HG03095 (cell line): ENCODE results near the gene WDFY2.
"Not testable (repeated sequence)": the region's sequence is repeated elsewhere in the genome, so short reads cannot be mapped to it uniquely, and the experiment has no call there.

Source experiments
- ATAC-seq: cut with Tn5 transposase; IDR thresholded peaks from one replicate; pipeline ENCODE4 v1.9.1; 2021; ENCODE audit warnings: moderate library complexity; ENCODE audit not compliant: unreplicated experiment

The WDFY2 gene

DNA sequence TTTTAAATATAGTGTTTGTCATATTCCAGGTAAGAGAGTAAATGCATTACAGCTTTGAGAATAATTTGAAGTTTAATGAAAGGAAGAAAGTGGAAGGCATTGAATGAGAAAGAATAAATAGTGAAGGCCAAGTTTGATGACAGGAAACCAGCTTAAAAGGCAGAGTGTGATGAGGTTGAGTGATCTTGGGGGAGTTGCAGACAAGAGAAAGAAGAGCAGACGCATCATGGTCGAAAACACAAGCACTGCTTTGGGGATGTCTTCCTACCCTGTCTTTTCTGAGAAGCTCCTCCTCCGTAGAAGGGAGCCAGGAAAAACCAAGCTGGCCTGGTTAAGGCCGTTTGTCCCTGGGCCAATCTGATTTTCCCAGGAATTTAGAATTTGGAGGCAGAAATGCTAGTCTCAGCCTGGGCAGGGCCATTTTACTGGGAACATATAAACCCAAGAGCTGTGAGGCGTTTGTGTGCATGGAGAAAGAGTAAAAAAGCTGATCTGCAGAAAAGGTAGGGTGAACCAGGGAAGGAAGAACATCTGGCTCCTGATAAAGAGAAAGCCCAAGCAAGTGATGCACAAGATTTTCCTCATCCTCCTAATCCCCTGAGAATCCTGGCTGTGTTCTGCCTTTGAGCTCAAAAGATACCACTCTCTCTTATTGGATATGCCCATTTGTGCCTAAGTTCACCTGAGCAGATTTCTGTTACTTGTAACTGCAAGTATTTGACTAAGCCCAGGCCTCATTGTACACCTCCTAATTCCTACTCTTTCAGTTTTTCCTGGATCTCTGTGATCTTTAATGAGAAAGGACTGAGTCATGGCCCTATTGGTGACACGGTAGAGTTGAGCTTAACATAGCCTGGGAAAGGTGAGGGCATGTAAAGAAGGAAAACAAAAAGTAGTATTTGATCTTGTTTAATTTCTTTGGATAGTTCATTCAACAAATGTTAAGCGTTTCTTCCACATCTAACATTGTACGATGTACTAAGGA is 80.0 kb downstream of the WDFY2 start:
- no peak for ATAC-seq

DNA sequence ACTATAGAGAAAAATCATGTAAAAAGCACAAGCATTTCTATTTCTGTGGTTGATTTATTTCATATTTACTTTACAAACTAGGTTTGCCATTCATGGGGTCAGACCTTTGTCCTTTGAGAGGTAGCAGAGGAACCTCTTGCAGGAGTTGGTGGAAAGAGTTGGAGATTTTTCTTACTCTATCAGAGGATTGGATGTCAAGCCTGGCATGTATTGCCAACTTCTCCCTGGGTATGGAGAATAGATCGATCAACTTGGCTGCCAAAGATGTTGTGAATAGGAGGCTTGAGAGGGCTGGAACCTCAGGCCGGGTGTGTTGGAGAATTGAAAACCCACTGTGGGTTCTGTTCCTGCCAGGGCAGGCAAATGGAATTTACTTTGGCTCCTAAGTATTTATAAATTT is 81.2 kb downstream of the WDFY2 start:
- ATAC-seq: no peak

DNA sequence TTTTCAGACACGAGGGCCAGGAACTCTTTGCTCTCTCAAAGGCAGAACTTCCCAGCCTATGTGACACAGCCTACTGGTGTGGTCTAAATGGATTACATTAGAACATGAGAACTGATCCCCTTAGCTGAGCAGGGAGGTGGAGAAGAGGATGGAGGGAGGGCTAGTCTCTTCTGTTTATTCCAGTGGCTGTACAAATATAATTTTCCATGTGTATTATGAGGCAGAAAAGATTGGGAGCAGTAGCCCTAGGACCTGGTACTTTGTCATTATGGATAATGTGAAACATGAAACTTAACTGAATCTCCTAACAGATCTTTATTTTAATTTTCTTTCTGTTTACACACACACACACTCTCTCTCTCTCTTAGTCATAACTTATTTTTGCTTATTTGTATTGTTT is 82.1 kb downstream of the WDFY2 start:
- ATAC-seq: no peak

DNA sequence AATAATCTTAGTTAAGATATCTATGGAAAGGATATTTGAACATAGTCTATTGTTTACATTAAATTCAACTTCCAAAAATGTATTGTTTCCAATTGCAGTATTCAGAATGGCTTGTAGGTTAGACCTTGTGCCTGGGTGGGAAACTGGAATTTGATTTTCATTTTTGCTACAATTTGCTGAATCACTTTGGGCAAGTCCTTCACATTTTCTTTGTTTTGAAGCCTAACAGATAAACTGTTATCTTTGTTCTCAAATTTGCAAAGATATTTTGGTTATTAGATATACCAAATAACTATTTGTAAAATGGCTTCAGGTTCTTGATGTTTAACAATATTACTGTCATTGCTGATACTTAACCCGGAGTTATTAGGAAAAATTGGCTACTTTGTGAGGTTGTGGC is 82.6 kb downstream of the WDFY2 start:
- no peak for ATAC-seq

DNA sequence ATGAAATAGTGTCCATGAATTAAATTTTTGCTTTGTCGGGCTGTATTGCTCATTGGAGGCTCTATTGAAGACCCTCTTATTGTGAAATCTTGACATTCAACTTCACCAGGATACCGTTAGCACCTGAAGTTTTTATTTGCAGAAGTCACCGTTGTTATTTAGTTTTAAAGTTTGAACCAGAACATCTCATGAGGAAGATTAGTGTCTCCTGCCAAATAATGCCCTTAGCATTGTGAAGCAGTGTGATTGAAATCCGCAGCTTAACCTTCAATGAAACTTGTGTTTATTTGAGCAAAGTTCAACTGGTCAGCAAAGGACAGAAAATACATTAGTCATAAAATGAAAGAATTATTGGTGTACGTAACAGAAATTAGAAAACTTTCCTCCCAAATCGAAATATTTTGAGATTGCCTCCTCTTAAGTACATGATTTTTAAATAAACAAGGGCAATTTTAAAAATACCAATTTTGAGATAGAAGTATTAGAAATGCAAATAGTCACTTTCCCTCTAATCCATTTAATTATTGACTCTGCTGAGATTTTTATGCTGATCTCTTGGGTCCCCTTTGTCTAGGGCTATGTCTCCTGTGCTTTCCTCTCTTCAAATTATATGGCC is 84.4 kb downstream of the WDFY2 start:
- no peak for ATAC-seq

DNA sequence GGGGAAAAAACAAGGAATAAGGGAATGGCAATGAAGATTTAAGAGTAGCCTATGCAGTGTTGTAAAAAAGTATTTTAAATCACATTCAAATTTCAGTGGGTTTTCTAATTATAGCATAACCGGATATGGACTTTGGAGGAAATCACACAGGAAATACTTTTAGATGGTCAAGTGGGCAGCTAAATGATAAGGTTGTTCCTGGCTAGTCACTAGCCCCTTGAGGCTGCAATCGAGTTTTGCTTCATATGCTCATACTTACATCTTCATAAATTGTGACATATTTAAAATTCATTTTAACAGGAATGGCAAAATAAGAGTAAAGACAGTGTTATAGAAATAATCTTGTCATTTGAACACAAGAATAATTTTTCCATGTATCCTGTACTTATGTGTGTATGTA is 88.9 kb downstream of the WDFY2 start:
- no peak for ATAC-seq

DNA sequence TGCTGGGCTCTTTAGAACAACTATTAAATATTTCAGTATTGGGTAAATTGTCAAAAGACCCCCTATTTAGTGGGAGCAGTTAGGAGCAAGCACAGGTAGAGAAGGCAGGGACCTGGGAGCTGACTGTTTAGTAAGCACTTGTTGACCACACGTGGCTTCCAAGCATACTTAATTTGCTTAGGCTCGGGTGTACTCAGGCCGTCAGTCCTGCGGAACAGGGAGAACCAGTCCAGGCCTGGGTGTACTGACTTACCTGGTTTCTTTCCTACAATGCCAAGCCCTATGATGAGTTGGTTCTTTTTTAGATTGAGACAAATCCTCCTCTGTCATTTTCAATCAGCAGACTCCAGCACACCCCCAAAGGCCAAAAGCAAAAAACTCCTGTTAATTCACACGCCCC is 90.0 kb downstream of the WDFY2 start:
- no peak for ATAC-seq

DNA sequence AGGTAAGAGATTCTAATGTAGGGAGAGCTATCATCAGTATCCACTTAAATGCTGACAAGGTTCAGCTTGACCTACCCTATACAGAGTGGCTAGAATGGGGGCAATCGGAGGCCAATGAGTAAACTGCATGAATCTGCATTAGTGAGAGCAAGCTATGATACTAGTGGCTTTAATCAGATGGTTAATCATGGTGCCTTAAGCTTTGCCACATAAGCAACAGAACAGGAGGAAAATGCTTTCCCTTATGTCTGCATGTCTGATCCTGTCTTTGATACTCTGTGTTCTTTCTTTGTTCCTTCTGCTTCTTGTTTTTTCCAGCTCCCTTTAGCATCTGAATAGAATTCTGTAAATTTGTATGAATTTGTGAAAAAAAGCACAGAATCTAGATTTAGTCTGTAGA is 91.1 kb downstream of the WDFY2 start:
- ATAC-seq: no peak

DNA sequence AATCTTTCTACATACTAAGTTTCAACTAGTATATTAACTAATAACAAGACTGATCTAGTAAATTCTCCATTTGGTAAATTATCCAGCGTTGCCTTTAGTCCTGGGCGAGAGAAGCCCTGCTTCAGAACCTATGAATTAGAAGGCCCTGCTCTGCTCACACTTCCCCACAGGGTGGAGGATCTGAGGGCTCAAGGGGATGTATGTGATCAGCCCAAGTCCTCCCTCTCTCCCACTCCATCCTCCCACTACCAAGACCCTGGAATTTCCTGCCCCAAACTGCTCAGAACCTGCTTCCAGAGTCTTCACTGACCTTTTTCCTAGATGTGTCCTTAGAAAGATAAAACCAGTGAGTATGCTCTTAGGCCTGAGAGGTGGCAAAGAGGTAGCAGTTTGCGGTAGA is 91.6 kb downstream of the WDFY2 start:
- ATAC-seq: no peak

DNA sequence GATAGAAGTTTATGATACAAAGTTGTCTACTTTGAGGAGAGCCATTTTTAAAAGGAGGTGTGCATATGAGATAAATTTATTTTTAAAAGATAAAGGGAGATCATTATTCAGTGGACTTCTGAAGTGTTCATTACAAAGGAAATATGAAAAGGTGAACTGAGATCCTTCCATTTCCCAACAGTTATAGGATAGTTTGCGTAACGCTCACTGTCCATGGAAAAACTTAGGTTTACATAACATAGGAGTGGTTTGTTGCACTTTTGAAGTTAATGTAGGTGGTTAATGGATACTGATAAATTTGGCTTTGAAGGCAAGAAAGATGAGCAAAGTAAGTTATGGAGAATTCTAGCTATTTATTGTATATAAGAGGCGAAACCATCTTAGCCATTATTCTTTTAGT is 92.5 kb downstream of the WDFY2 start:
- ATAC-seq: no peak

DNA sequence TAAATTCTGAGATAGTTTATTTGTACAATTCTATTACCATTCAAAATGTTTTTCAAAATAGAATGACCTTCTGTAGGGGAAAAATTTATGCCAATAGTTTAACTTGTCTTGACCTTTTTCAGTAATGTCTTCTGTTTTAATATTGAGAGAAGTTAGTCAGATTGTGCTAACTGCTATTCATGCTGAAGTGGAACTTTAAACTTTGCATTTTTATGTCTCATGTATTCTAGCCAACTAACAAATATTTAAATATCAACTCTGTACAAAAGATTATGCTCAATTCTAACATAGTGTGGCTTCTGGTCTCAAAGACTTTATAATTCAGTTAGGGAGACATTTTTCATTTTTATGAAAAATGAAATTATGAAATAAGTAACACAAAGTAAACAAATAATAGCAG is 94.2 kb downstream of the WDFY2 start:
- no peak for ATAC-seq

DNA sequence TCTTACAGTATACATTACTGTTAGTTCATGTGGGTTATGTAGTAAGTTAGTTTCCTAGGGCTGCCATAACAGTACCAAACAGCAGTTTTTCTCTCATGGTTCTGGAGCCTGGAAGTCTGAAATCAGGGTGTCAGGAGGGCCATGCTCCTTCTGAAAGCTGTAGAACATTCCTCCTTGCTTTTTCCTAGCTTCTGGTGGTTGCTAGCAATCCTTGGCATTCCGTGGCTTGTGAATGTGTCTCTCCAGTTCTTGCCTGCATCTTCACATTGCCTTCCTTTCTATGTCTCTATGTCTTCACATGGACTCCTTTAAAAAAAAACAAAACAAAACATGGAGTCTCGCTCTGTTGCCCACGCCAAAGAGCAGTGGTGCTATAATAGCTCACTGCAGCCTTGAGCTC is 95.4 kb downstream of the WDFY2 start:
- no peak for ATAC-seq

DNA sequence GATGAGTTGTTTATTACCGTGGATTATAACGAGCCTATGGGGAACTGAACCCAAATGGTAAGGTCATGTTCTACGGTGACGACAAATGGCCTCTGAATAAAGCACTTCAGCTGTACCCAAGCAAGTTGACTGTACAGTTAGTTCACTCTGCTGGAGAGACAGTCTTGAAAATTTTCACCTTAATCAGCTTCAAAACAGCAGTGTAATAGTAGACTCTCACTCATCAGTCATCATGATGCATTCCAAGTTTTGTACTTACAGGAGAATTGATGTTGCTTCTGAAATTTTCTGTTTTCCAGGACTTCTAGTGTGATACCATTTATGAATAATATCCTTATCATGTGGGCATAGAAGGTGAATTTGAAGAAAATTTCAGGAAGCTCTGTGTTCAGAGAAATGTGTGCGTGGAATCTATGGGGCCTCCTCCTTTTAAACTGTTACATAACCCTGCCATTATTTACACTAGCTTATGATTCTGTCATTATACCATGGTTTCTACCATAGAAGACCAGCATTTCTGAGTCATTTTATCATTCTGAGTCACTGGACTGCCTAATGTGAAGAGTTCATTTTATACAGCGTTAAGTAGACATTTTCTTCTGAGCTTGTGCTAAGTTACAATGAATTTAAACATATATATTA is 96.9 kb downstream of the WDFY2 start:
- no peak for ATAC-seq

DNA sequence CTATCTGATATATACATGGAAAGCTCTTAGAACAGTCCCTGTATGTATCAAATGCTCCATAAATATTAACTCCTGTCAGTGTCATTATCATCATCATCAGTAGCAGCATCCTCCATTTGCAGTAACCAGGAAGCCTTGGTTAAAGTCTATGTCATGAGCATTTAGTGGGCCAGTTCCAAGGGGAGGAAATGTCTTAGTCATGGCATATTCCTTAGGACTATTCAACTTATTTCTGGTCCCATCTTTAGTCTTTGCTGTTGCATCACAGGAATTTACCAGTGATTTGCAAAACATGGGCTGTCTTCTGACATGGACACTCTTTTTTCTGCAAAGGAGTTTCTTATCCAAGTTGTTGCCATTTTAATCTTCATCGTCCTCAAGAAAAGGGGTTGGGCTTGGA is 98.4 kb downstream of the WDFY2 start:
- no peak for ATAC-seq

DNA sequence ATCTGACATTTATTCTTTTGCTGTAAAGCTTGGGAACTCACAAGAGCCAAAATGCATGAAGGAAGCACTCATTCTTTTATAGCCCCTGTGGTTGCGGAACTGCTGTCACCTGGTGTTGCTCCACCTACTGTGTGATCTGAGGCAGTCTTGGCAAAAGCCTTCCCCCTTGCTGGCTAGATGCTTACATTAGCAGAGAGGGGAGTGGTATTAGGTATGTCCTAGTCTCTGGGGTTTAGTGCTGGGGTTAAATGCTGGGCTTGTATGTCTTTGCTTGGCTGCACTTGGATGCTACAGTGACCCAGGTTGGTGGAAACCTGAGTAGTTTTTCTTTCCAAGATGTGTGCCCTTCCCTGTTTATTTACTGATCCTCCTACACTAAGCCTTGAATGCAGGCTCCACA is 99.3 kb downstream of the WDFY2 start:
- ATAC-seq: no peak

DNA sequence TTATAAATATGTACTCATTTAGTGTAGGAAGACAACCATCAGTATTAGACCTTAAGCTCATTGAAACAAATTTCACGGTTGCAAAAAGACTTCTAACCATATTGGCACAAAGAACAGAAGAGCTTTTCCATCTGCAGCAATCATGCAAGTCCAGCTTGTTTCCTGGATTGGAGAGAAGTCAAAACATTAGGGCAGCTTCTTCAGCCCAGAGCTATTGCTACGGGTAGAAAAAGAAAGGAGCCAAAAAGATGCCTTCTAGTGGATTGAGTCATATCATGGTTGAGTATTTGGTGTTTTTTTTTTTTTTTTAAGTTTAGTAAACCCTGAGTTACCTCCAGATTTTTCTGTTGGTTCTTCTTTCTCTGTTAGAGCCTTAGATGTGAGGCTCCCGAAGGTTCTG is 99.8 kb downstream of the WDFY2 start:
- ATAC-seq: no peak

DNA sequence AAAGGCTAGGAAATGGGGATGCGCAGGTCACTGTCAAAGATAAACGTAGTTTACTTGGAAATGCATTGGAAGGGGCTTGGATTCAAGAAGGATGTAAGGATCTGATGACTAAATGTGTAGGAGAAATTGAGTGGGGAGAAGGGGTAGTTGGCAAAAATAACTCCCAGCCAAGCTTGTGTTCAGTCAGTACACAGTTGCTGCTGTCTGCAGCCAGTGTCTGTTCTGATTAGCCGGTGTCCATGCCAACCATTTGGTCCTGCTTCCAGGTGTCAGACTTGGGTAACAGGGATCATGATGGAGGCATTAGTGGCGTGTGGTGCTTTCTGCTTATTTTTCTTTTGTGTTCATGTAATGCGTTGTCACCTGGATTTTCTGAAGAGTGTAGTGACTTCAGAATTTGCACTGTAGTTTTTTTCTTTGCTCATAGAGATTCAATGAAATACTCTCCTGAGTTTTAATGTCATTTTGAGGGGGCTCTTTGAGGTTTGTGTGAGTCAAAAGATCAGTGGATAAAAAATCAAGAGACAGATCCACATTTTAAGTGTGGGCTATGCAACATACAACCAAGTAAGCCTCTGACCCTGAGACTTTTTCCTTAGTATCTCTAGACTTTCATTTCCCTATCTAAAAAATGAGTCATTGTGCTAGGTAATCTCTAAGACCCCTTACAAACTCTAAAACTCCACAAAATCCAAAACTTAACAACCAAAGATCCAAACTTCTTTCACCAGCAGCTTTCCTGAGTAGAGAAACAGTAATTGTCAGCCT is 103.9 kb downstream of the WDFY2 start:
- ATAC-seq: no peak

DNA sequence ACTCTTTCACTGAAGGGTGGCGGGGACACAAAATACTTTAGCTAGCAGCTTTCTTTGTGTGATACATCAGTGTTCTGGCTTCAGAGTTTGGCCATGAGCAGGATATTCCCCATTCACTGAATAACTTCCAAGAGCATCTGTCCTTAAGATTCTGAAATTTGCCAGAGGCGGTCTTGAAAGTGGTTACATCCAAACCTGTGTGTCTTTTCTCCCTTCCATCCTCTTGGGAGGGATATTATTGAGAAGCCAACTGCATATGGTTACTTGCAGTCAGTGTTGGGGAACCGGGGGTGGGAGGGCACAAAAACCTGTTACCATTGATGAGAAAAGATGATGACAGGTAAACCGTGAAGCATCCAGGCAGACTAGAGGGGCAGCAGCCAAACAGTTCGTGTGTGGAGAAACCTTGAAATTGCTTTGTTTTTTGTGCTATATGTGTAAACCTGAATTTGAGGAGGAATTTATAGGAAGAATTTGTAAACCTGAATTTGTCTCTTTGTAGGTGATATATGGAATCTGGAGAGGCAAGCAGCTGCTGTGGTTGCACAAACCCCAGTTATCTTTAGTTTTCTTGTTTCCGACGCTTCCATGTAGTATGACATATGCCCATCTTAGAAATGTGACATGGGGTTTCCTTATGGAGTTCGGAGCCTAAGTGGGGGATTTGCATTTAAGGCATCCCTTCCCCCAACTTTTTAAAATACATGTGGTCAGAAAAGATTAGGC is 104.8 kb downstream of the WDFY2 start:
- no peak for ATAC-seq

DNA sequence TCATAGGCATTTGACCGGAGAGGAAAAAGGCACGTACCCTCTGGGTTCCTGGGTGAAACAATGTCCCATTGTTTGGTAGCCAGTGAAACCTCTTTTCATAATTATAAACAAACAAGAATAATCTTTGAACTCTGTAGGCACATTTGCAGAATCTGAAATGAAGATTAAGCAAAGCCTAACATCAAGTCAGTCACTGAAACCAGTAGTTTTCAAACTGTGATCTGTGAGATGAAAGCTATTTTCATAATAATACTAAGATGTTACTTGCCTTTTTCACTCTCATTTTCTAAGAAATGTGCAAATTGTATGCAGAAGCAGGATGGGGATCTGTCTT is 105.4 kb downstream of the WDFY2 start:
- no peak for ATAC-seq

DNA sequence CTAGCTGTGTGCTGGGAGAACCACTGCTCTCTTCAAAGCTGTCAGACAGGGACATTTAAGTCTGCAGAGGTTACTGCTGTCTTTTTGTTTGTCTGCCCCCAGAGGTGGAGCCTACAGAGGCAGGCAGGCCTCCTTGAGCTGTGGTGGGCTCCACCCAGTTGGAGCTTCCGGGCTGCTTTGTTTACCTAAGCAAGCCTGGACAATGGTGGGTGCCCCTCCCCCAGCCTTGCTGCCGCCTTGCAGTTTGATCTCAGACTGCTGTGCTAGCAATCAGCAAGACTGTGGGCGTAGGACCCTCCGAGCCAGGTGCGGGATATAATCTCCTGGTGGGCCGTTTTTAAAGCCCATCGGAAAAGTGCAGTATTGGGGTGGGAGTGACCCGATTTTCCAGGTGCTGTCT is 111.4 kb downstream of the WDFY2 start:
- not testable (repeated sequence) for ATAC-seq

DNA sequence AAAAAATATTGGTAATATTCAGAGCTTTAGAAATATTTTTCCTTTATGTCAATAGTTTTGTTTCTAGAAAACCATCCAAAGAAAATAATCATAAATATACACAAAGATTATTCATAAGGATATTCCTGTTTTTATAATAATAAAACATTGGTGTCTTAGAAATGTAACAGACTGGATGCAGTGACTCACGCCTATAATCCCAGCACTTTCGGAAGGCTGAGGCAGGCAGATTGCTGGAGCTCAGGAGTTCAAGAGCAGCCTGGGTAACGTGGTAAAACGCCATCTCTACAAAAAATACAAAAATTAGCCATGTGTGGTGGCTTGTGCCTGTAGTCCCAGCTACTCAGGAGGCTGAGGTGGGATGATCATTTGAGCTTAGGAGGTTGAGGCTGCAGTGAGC is 112.9 kb downstream of the WDFY2 start:
- ATAC-seq: no peak
